H9 (cell line): ENCODE results near the gene RBMS2. TPM values are rescaled to one million over a fixed set of nuclear protein-coding genes. Genes with fewer than 3 reads are reported as not detected.

ENCODE experiments used
- DNase-seq: peaks from one replicate; pipeline ENCODE4 v3.0.0-alpha.2; 2017
- H2AFZ ChIP-seq: one replicate; pipeline ENCODE4 v1.6.1; 2013; ENCODE audit warnings: mild to moderate bottlenecking, low read length, control low read depth, moderate library complexity
- H2AK5ac ChIP-seq: 2 replicates; pipeline ENCODE4 v1.6.1; 2013; ENCODE audit warnings: low read length, control low read depth, mixed read lengths; ENCODE audit not compliant: insufficient read length
- H2BK120ac ChIP-seq: one replicate; pipeline ENCODE4 v1.6.1; 2013; ENCODE audit warnings: low read depth, mild to moderate bottlenecking, low read length, control low read depth, inconsistent platforms; ENCODE audit not compliant: poor library complexity, severe bottlenecking
- H2BK12ac ChIP-seq: 2 replicates; pipeline ENCODE4 v1.6.1; 2013; ENCODE audit warnings: low read length, control low read depth, mixed read lengths, low read depth; ENCODE audit not compliant: insufficient read length
- H2BK15ac ChIP-seq: 2 replicates; pipeline ENCODE4 v1.6.1; 2013; ENCODE audit warnings: low read depth, low read length, control low read depth
- H2BK20ac ChIP-seq: one replicate; pipeline ENCODE4 v1.6.1; 2013; ENCODE audit warnings: low read depth, mild to moderate bottlenecking, low read length, control low read depth, inconsistent platforms; ENCODE audit not compliant: poor library complexity, severe bottlenecking
- H2BK5ac ChIP-seq: 2 replicates; pipeline ENCODE4 v1.6.1; 2013; ENCODE audit warnings: low read length, control low read depth, mixed read lengths; ENCODE audit not compliant: insufficient read length
- H3K14ac ChIP-seq: 2 replicates; pipeline ENCODE4 v1.6.1; 2013; ENCODE audit warnings: low read length, control low read depth; ENCODE audit not compliant: insufficient read depth
- H3K18ac ChIP-seq: 2 replicates; pipeline ENCODE4 v1.6.1; 2013; ENCODE audit warnings: low read depth, mild to moderate bottlenecking, mixed read lengths, low read length, control low read depth; ENCODE audit not compliant: insufficient read length
- H3K23ac ChIP-seq: 2 replicates; pipeline ENCODE4 v1.6.1; 2013; ENCODE audit warnings: low read length, control low read depth, mixed read lengths, low read depth; ENCODE audit not compliant: insufficient read length
- H3K23me2 ChIP-seq: 2 replicates; pipeline ENCODE4 v1.6.1; 2013; ENCODE audit warnings: low read depth, mild to moderate bottlenecking, mixed read lengths, low read length, control low read depth; ENCODE audit not compliant: insufficient read length, poor library complexity, severe bottlenecking
- H3K27ac ChIP-seq: 2 replicates; pipeline ENCODE4 v1.5.1; 2013; ENCODE audit warnings: low read length, control low read depth, mixed read lengths, low read depth; ENCODE audit not compliant: insufficient read length
- H3K27me3 ChIP-seq: 2 replicates; pipeline ENCODE4 v1.6.1; 2013; ENCODE audit warnings: low read length, control low read depth, inconsistent platforms; ENCODE audit not compliant: insufficient read depth
- H3K4ac ChIP-seq: 2 replicates; pipeline ENCODE4 v1.6.1; 2013; ENCODE audit warnings: low read depth, mild to moderate bottlenecking, control low read depth, inconsistent platforms, low read length, moderate library complexity
- H3K4me1 ChIP-seq: 2 replicates; pipeline ENCODE4 v1.6.1; 2013; ENCODE audit warnings: low read length, control low read depth, inconsistent platforms; ENCODE audit not compliant: insufficient read depth
- H3K4me2 ChIP-seq: 2 replicates; pipeline ENCODE4 v1.6.1; 2013; ENCODE audit warnings: low read length, control low read depth, mixed read lengths; ENCODE audit not compliant: insufficient read length, insufficient read depth
- H3K56ac ChIP-seq: 2 replicates; pipeline ENCODE4 v1.6.1; 2013; ENCODE audit warnings: low read depth, mild to moderate bottlenecking, mixed read lengths, low read length, control low read depth; ENCODE audit not compliant: insufficient read length
- H3K79me1 ChIP-seq: 2 replicates; pipeline ENCODE4 v1.6.1; 2013; ENCODE audit warnings: low read depth, mild to moderate bottlenecking, moderate library complexity, low read length, control low read depth, inconsistent platforms; ENCODE audit not compliant: insufficient read depth, poor library complexity, severe bottlenecking
- H3K79me2 ChIP-seq: 2 replicates; pipeline ENCODE4 v1.6.1; 2013; ENCODE audit warnings: low read length, control low read depth, inconsistent platforms; ENCODE audit not compliant: insufficient read depth
- H3K9ac ChIP-seq: 2 replicates; pipeline ENCODE4 v1.6.1; 2013; ENCODE audit warnings: low read length, control low read depth, mixed read lengths; ENCODE audit not compliant: insufficient read length; ENCODE audit errors: extremely low read depth
- H3K9me3 ChIP-seq: one replicate; pipeline ENCODE4 v1.6.1; 2013; ENCODE audit warnings: low read depth, low read length, inconsistent platforms; ENCODE audit not compliant: control insufficient read depth
- H3T11ph ChIP-seq: one replicate; pipeline ENCODE4 v1.6.1; 2013; ENCODE audit warnings: mild to moderate bottlenecking, low read length, control low read depth, inconsistent platforms
- H4K20me1 ChIP-seq: one replicate; pipeline ENCODE4 v1.6.1; 2013; ENCODE audit not compliant: control insufficient read depth, insufficient read length, insufficient read depth
- H4K5ac ChIP-seq: 2 replicates; pipeline ENCODE4 v1.6.1; 2013; ENCODE audit warnings: low read depth, mild to moderate bottlenecking, mixed read lengths, low read length, control low read depth; ENCODE audit not compliant: insufficient read length
- H4K8ac ChIP-seq: replicated peaks from 2 replicates; pipeline ENCODE4 v1.6.1; 2013; ENCODE audit warnings: low read length, control low read depth, mixed read lengths, low read depth; ENCODE audit not compliant: insufficient read length
- H4K91ac ChIP-seq: 2 replicates; pipeline ENCODE4 v1.6.1; 2013; ENCODE audit warnings: low read depth, mild to moderate bottlenecking, moderate library complexity, mixed read lengths, low read length, control low read depth; ENCODE audit not compliant: insufficient read length
- H3K27ac Mint-ChIP-seq, 3 experiments: 2 replicates in 2 of 3; 3 replicates in 1 of 3; pipeline ENCODE4 v1.8.0; 2020 to 2021; ENCODE audit warnings: mixed read lengths in 3 of 3, mild to moderate bottlenecking in 1 of 3, moderate library complexity in 1 of 3
- H3K27me3 Mint-ChIP-seq: 2 replicates; pipeline ENCODE4 v1.8.0; 2021; ENCODE audit warnings: low read depth, mild to moderate bottlenecking, moderate library complexity, mixed read lengths
- H3K36me3 Mint-ChIP-seq, 3 experiments: 2 replicates in 2 of 3; 3 replicates in 1 of 3; pipeline ENCODE4 v1.8.0; 2020 to 2021; ENCODE audit warnings: low read depth in 3 of 3, mixed read lengths in 3 of 3; ENCODE audit not compliant: insufficient read depth in 1 of 3
- H3K4me1 Mint-ChIP-seq, 2 experiments: 2 replicates each; pipeline ENCODE4 v1.8.0; 2020; ENCODE audit warnings: mixed read lengths in 2 of 2
- H3K4me3 Mint-ChIP-seq, 2 experiments: 2 replicates in 1 of 2; 3 replicates in 1 of 2; pipeline ENCODE4 v1.8.0; 2020 to 2021; ENCODE audit warnings: mild to moderate bottlenecking in 2 of 2, mixed read lengths in 2 of 2, moderate library complexity in 1 of 2
- H3K9me3 Mint-ChIP-seq, 2 experiments: 2 replicates in 1 of 2; 3 replicates in 1 of 2; pipeline ENCODE4 v1.8.0; 2020; ENCODE audit warnings: mild to moderate bottlenecking in 2 of 2, mixed read lengths in 2 of 2, moderate library complexity in 1 of 2
- CTCF ChIP-seq: fragments of 200-600 bp; sonication (generic); conservative IDR thresholded peaks from 3 replicates; pipeline ENCODE4 v1.8.0; 2021; ENCODE audit warnings: antibody characterized with exemption, mild to moderate bottlenecking
- WGBS: extraction: QIAGEN DNeasy Blood & Tissue Kit; methylation state at CpG from one replicate; pipeline ENCODE4 v1.1.7; 2013; ENCODE audit warnings: missing lambda C conversion rate, low lambda C conversion rate, mixed read lengths; ENCODE audit not compliant: insufficient read length; ENCODE audit errors: extremely low coverage; 5-methylcytosine and 5-hydroxymethylcytosine counted together
- total RNA-seq: library from RNA; stranded (reverse); gene quantifications from 2 replicates; pipeline ENCODE4 v1.2.1, GENCODE V29; 2021

Gene RBMS2
- total RNA-seq, 1 experiment from 2014 or later, result 9.5 TPM

- no CpG with 5 or more reads among the region's 13 CpGs for WGBS
- peaks cover 0 to 6% of the 10 kb centered on the region in 2 experiments; a peak in 1 of 5 replicates for H3K9me3 Mint-ChIP-seq
Observed at GRCh38 chr12:56631790-56632700, 110.4 kb downstream of the RBMS2 start.

More at GRCh38 chr12:56631790-56632700, 110.4 kb downstream of the RBMS2 start:
- H2BK12ac ChIP-seq, result no peak overlapping the region
- no peak for TF ChIP-seq CTCF
- no peak overlapping the region for H3K18ac ChIP-seq
- Mint-ChIP-seq H3K27ac (peak overlapping the region; percentile 73 to 81 (median 78); a peak in 4 of 7 replicates), H3K27me3 (no peaks in the 10 kb centered on the region), H3K36me3 (peaks cover 0 to 3% (median 0%) of the 10 kb centered on the region in 3 experiments; a peak in 2 of 7 replicates), H3K4me1 (peaks cover 63 to 68% of the 10 kb centered on the region in 2 experiments), H3K4me3 (peak overlapping the region; percentile 36 to 92)
- H4K20me1 ChIP-seq, result no peaks in the 10 kb centered on the region
- no peak overlapping the region for H3K27ac ChIP-seq
- no peak overlapping the region for H3K23ac ChIP-seq
- H3K4ac ChIP-seq, result no peak overlapping the region
- no peaks in the 10 kb centered on the region for H3K9me3 ChIP-seq
- no peak overlapping the region for H3T11ph ChIP-seq
- H2AFZ ChIP-seq, result no peak overlapping the region
- H3K4me1 ChIP-seq, result peaks cover 14% of the 10 kb centered on the region; the same call in 1 of the 2 replicates
- H4K8ac ChIP-seq, result no peak overlapping the region
- no peak overlapping the region for H3K56ac ChIP-seq
- H2BK5ac ChIP-seq, result no peak overlapping the region
- no peak overlapping the region for H3K9ac ChIP-seq
- H4K91ac ChIP-seq, result no peak overlapping the region
- peaks cover 34% of the 10 kb centered on the region for H3K23me2 ChIP-seq
- H2BK15ac ChIP-seq, result no peak overlapping the region
- H3K27me3 ChIP-seq, result no peaks in the 10 kb centered on the region
- H3K79me1 ChIP-seq, result peaks cover 2% of the 10 kb centered on the region
- DNase-seq, result peak; percentile 92
- H3K4me2 ChIP-seq, result peak overlapping the region; percentile 51
- no peak overlapping the region for H3K14ac ChIP-seq
- H2AK5ac ChIP-seq, result no peak overlapping the region
- peaks cover 16% of the 10 kb centered on the region; the same call in 1 of the 2 replicates for H3K79me2 ChIP-seq
- no peak overlapping the region for H4K5ac ChIP-seq
- no peak overlapping the region for H2BK20ac ChIP-seq
- no peak overlapping the region for H2BK120ac ChIP-seq
